Fibroblast of lung (primary cell): ENCODE data around the gene ZNF546.

ENCODE experiments used
- CTCF ChIP-seq, 2 donors: IDR thresholded peaks in 1 of 2; conservative IDR thresholded peaks in 1 of 2; 1 replicate in 1 of 2; 2 replicates in 1 of 2; pipeline ENCODE4 v1.5.1; 2011 to 2012; ENCODE audit warnings: low read length in 2 of 2, control low read depth in 1 of 2, inconsistent platforms in 1 of 2, low read depth in 1 of 2, mild to moderate bottlenecking in 1 of 2
- EZH2 ChIP-seq: IDR thresholded peaks from 2 replicates; pipeline ENCODE4 v1.5.1; 2012; ENCODE audit warnings: low read length, control low read depth, mild to moderate bottlenecking; ENCODE audit errors: missing control alignments

GRCh38 chr19:40006273-40006691, 9.4 kb downstream of the ZNF546 start:
- TF ChIP-seq CTCF (conservative IDR thresholded peaks at IDR 0.05 in 1 of 2, IDR thresholded peaks at IDR 0.05 in 1 of 2; ENCODE audit: low read depth in 1 of 2, low read length in 2 of 2) (no peak), EZH2 (no peak)
